Measurements from ENCODE around the gene DPT. TPM values are rescaled to one million over a fixed set of nuclear protein-coding genes. Genes with fewer than 3 reads are reported as not detected.
"Not testable (repeated sequence)": the region's sequence is repeated elsewhere in the genome, so short reads cannot be mapped to it uniquely, and the experiment has no call there.

DPT gene
- polyA plus RNA-seq, 1 donor from 2014 or later = not detected

DNA sequence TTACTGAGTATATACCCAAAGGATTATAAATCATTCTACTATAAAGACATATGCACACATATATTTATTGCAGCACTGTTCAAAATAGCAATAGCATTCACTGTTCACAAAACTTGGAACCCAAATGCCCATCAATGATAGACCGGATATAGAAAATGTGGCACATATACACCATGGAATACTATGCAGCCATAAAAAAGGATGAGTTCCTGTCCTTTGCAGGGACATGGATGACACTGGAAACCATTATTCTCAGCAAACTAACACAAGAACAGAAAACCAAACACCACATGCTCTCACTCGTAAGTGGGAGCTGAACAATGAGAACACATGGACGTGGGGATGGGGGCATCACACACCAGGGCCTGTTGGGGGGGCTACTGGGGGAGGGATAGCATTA, 40.9 kb upstream of the DPT start:
- not testable (repeated sequence) for H3K79me2 ChIP-seq (replicated peaks; ENCODE audit: insufficient read depth, low read length); H4K20me1 ChIP-seq (ENCODE audit: insufficient read depth); H3K27ac ChIP-seq (ENCODE audit: low read length); H3F3A ChIP-seq (ENCODE audit: insufficient read depth, low read length, poor library complexity, severe bottlenecking); H3K36me3 ChIP-seq (ENCODE audit: insufficient read depth, low read length); H2AFZ ChIP-seq (ENCODE audit: low read depth, low read length); H3K9me2 ChIP-seq (ENCODE audit: insufficient read depth, low read length); H3K4me2 ChIP-seq (ENCODE audit: low read length); H3K9me3 ChIP-seq (ENCODE audit: low read length); H3K4me3 ChIP-seq (ENCODE audit: low read length); H3K9ac ChIP-seq (ENCODE audit: low read length); H3K27me3 ChIP-seq (ENCODE audit: insufficient read depth, low read depth, low read length)

DNA sequence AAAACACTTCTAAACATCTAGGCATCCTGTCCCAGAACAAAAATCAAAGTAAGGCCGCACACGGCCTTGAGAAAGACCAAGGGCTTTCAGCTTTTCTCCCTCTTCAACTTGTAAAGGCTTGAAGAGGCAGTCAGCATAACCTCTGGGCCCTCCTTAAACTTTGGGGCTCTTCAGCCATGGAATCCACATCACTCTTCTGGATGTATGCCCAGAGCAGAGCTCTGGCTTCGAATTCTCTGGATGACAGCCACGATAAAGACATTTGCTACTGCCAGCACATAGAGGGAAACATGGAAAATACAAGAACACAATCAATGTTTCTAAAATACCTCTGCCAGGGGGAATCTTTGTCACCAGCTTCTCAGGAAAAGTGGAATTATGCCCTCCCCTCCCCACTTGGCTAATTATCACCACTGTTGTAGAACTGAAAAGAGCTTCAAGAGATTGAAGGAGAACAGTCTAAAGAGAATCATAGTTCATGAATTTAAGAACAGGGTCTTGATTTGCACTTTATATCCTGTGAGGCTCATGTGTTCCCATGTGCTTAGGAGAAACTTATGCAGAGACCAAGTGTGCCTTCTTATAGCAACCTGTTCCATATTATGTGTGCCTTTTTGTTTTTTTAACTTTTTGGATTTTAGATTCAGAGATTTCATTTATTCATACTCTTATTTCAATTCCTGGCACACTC, 39.0 kb upstream of the DPT start:
- H3F3A ChIP-seq (ENCODE audit: insufficient read depth, low read length, poor library complexity, severe bottlenecking) = no peaks in the 10 kb centered on the region
- no peak overlapping the region for H3K27ac ChIP-seq (ENCODE audit: low read length)
- H3K4me2 ChIP-seq (ENCODE audit: low read length) = no peak overlapping the region
- no peak overlapping the region for H3K9ac ChIP-seq (ENCODE audit: low read length)
- H4K20me1 ChIP-seq (ENCODE audit: insufficient read depth) = no peaks in the 10 kb centered on the region
- no peak overlapping the region for H3K4me3 ChIP-seq (ENCODE audit: low read length)
- TF ChIP-seq RAD21 (conservative IDR thresholded peaks at IDR 0.05) (no peak), EZH2 (IDR thresholded peaks at IDR 0.05; ENCODE audit: borderline replicate concordance, insufficient read depth, low read length, poor library complexity, severe bottlenecking) (no peak), SMC3 (conservative IDR thresholded peaks at IDR 0.05; ENCODE audit: poor library complexity) (no peak), TAF1 (IDR thresholded peaks at IDR 0.05; ENCODE audit: low read depth) (no peak)
- H2AFZ ChIP-seq (ENCODE audit: low read depth, low read length) = no peak overlapping the region
- H3K9me3 ChIP-seq (ENCODE audit: low read length) = no peaks in the 10 kb centered on the region
- no peaks in the 10 kb centered on the region for H3K79me2 ChIP-seq (replicated peaks; ENCODE audit: insufficient read depth, low read length)
- no peaks in the 10 kb centered on the region for H3K36me3 ChIP-seq (ENCODE audit: insufficient read depth, low read length)
- no peaks in the 10 kb centered on the region for H3K27me3 ChIP-seq (ENCODE audit: insufficient read depth, low read depth, low read length)
- H3K9me2 ChIP-seq (ENCODE audit: insufficient read depth, low read length) = no peaks in the 10 kb centered on the region

DNA sequence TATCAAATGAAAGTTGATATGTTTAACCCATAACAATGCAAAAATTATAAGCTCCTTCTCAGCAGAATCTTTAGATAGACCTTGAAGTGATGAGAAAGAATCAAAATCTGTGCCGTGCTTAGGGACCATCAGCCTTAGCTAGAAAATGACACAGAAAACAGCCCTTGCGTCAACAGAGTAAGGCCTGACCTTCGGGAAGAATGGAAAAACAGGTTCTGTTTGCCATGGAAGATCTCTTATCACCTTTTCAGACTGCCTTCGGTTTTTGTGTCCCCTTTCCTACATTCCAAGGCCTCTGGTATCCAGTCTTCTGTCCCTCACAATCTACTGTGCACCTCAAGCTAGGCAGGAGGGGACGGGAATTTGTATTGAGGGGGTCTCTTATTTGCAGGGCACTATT, 37.6 kb upstream of the DPT start:
- Histone ChIP-seq H3K4me2 (ENCODE audit: low read length) (no peak overlapping the region), H3K9me2 (ENCODE audit: insufficient read depth, low read length) (no peaks in the 10 kb centered on the region), H3K36me3 (ENCODE audit: insufficient read depth, low read length) (no peaks in the 10 kb centered on the region), H3K79me2 (replicated peaks; ENCODE audit: insufficient read depth, low read length) (no peaks in the 10 kb centered on the region), H3K4me3 (ENCODE audit: low read length) (no peak overlapping the region), H2AFZ (ENCODE audit: low read depth, low read length) (no peak overlapping the region), H3K27me3 (ENCODE audit: insufficient read depth, low read depth, low read length) (no peaks in the 10 kb centered on the region), H3F3A (ENCODE audit: insufficient read depth, low read length, poor library complexity, severe bottlenecking) (no peaks in the 10 kb centered on the region), H4K20me1 (ENCODE audit: insufficient read depth) (no peaks in the 10 kb centered on the region), H3K27ac (ENCODE audit: low read length) (no peak overlapping the region), H3K9ac (ENCODE audit: low read length) (no peak overlapping the region), H3K9me3 (ENCODE audit: low read length) (no peaks in the 10 kb centered on the region)
- no peak for TF ChIP-seq POLR2AphosphoS5 (IDR thresholded peaks at IDR 0.05)
- TF ChIP-seq RAD21 (conservative IDR thresholded peaks at IDR 0.05) = no peak
- no peak for TF ChIP-seq MXI1 (conservative IDR thresholded peaks at IDR 0.05; ENCODE audit: poor library complexity, severe bottlenecking)
- TF ChIP-seq EP300 (conservative IDR thresholded peaks at IDR 0.05; ENCODE audit: poor library complexity, severe bottlenecking) = no peak
- TF ChIP-seq EZH2 (IDR thresholded peaks at IDR 0.05; ENCODE audit: borderline replicate concordance, insufficient read depth, low read length, poor library complexity, severe bottlenecking) = no peak
- no peak for TF ChIP-seq SMC3 (conservative IDR thresholded peaks at IDR 0.05; ENCODE audit: poor library complexity)
- TF ChIP-seq TAF1 (IDR thresholded peaks at IDR 0.05; ENCODE audit: low read depth) = no peak
- TF ChIP-seq, protein P1, sequence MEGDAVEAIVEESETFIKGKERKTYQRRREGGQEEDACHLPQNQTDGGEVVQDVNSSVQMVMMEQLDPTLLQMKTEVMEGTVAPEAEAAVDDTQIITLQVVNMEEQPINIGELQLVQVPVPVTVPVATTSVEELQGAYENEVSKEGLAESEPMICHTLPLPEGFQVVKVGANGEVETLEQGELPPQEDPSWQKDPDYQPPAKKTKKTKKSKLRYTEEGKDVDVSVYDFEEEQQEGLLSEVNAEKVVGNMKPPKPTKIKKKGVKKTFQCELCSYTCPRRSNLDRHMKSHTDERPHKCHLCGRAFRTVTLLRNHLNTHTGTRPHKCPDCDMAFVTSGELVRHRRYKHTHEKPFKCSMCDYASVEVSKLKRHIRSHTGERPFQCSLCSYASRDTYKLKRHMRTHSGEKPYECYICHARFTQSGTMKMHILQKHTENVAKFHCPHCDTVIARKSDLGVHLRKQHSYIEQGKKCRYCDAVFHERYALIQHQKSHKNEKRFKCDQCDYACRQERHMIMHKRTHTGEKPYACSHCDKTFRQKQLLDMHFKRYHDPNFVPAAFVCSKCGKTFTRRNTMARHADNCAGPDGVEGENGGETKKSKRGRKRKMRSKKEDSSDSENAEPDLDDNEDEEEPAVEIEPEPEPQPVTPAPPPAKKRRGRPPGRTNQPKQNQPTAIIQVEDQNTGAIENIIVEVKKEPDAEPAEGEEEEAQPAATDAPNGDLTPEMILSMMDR (IDR thresholded peaks at IDR 0.05; ENCODE audit: poor library complexity, severe bottlenecking) = no peak

Measured in neural cell (in vitro differentiated cells).